HepG2 (cell line): ENCODE data around the gene COBLL1.

Source experiments
- CTCF ChIP-seq: sonication (generic); formaldehyde crosslinking; IDR thresholded peaks from 2 replicates; pipeline ENCODE4 v1.5.0; 2020; ENCODE audit warnings: mild to moderate bottlenecking, missing genetic modification reagents, moderate library complexity
- E2F1 ChIP-seq: sonication (generic); formaldehyde crosslinking; IDR thresholded peaks from 2 replicates; pipeline ENCODE4 v1.5.0; 2020; ENCODE audit warnings: missing genetic modification reagents
- MXI1 ChIP-seq: IDR thresholded peaks from 3 replicates; pipeline ENCODE4 v1.6.1; 2012; ENCODE audit warnings: low read depth, low read length, inconsistent platforms, borderline replicate concordance
- NR3C1 ChIP-seq: sonication (generic); formaldehyde crosslinking; IDR thresholded peaks from 2 replicates; pipeline ENCODE4 v1.4.0; 2020; ENCODE audit warnings: missing genetic modification reagents
- SMYD3 ChIP-seq: sonication (generic); formaldehyde crosslinking; IDR thresholded peaks from 2 replicates; pipeline ENCODE4 v1.8.1; 2023; ENCODE audit warnings: mild to moderate bottlenecking, missing genetic modification reagents

- no peak for TF ChIP-seq E2F1
- no peak for TF ChIP-seq SMYD3 (CRISPR knock-in tag)
- TF ChIP-seq NR3C1 (CRISPR knock-in tag), result no peak
- no peak for TF ChIP-seq MXI1
- no peak for TF ChIP-seq CTCF (CRISPR knock-in tag)
These were observed 184.5 kb downstream of the COBLL1 start for GRCh38 chr2:164657129-164657528.
